BJ (cell line): Measurements from ENCODE around the gene KCNK3. TPM values are rescaled to one million over a fixed set of nuclear protein-coding genes. Genes with fewer than 3 reads are reported as not detected.
"Not testable (repeated sequence)": the region's sequence is repeated elsewhere in the genome, so short reads cannot be mapped to it uniquely, and the experiment has no call there.

Experiments used
- CTCF ChIA-PET: fragments of 350-600 bp; formaldehyde crosslinking; extraction: SDS; loops from one replicate; lab custom pipeline; 2021; ENCODE audit warnings: antibody characterized with exemption, inconsistent platforms; lab: Yijun Ruan, JAX
- POLR2A ChIA-PET: fragments of 300-600 bp; sonication (Branson Sonifier 250); formaldehyde crosslinking; extraction: SDS; loops from one replicate; lab custom pipeline; 2021; ENCODE audit warnings: antibody characterized with exemption; lab: Charles Lee
- DNase-seq: peaks from one replicate; pipeline ENCODE4 v3.0.0-alpha.2; 2011; ENCODE audit warnings: low read depth
- H3K27me3 ChIP-seq: 2 replicates; pipeline ENCODE4 v1.6.0; 2011; ENCODE audit warnings: low read length; ENCODE audit not compliant: control insufficient read depth, insufficient read depth
- H3K36me3 ChIP-seq: 2 replicates; pipeline ENCODE4 v1.5.1; 2011; ENCODE audit warnings: low read length; ENCODE audit not compliant: control insufficient read depth, insufficient read depth
- H3K4me3 ChIP-seq: 2 replicates; pipeline ENCODE4 v1.5.1; 2011; ENCODE audit warnings: low read depth, mild to moderate bottlenecking, control low read depth, low read length
- CTCF ChIP-seq: IDR thresholded peaks from 2 replicates; pipeline ENCODE4 v1.5.1; 2011; ENCODE audit warnings: low read depth, mild to moderate bottlenecking, control low read depth, inconsistent platforms, low read length, moderate library complexity; ENCODE audit not compliant: insufficient read depth
- polyA plus RNA-seq: library from polyadenylated mRNA; depleted of rRNA; stranded (reverse); fragments of >200 nt; gene quantifications from 2 replicates; pipeline ENCODE4 v1.2.3, GENCODE V29; 2011

KCNK3 gene
- polyA plus RNA-seq, 1 experiment = 0.22 TPM

GRCh38 chr2:26655611-26656195 is 36.8 kb upstream of the KCNK3 start:
- CTCF ChIA-PET = no interaction called here

GRCh38 chr2:26657265-26657664 is 35.3 kb upstream of the KCNK3 start:
- ChIA-PET POLR2A (no interaction called here), CTCF (no interaction called here)
- H3K4me3 ChIP-seq = no peak overlapping the region
- DNase-seq = no peak
- no peaks in the 10 kb centered on the region; the same call in 1 of the 2 replicates for H3K27me3 ChIP-seq
- H3K36me3 ChIP-seq = no peaks in the 10 kb centered on the region
- no peak for TF ChIP-seq CTCF

More at GRCh38 chr2:26655611-26656195, 36.8 kb upstream of the KCNK3 start:
- DNase-seq = no peak
- Histone ChIP-seq H3K27me3 (peaks cover 6% of the 10 kb centered on the region), H3K36me3 (no peaks in the 10 kb centered on the region), H3K4me3 (no peak overlapping the region)
- POLR2A ChIA-PET = no interaction called here
- TF ChIP-seq CTCF = no peak

GRCh38 chr2:26658691-26659346 is 33.7 kb upstream of the KCNK3 start:
- DNase-seq = no peak
- Histone ChIP-seq H3K27me3 (no peaks in the 10 kb centered on the region; the same call in 1 of the 2 replicates), H3K36me3 (no peaks in the 10 kb centered on the region), H3K4me3 (no peak overlapping the region)
- TF ChIP-seq CTCF = no peak
- ChIA-PET CTCF (interaction anchor here (0.7 to 2.0 kb wide), 4 partner anchors 9 to 82 kb away, joined by 3 to 7 read pairs (median 4); no protein-coding TSS in a partner anchor), POLR2A (no interaction called here)

- H3K36me3 ChIP-seq = no peaks in the 10 kb centered on the region
- DNase-seq = no peak
- ChIA-PET POLR2A (no interaction called here), CTCF (interaction anchor here (1.0 to 2.0 kb wide), 4 partner anchors 17 to 54 kb away, joined by 3 to 7 read pairs (median 5); no protein-coding TSS in a partner anchor)
- H3K27me3 ChIP-seq = no peaks in the 10 kb centered on the region; the same call in 1 of the 2 replicates
- no peak for TF ChIP-seq CTCF
- H3K4me3 ChIP-seq = no peak overlapping the region
Measured at GRCh38 chr2:26660363-26660962, 32.1 kb upstream of the KCNK3 start.

- H3K4me3 ChIP-seq, DNase-seq, H3K27me3 ChIP-seq, CTCF ChIA-PET, H3K36me3 ChIP-seq, POLR2A ChIA-PET: not testable (repeated sequence)
Measured at GRCh38 chr2:26665296-26665695, 27.2 kb upstream of the KCNK3 start.
